ENCODE data around the gene ENTR1.

Gene ENTR1

GRCh38 chr9:136424750-136425362, 14.4 kb upstream of the ENTR1 start:
- Histone ChIP-seq H3K36me3 (replicated peaks) (peaks cover 59% of the 10 kb centered on the region), H3K27ac (no peak overlapping the region), H3K27me3 (replicated peaks) (no peaks in the 10 kb centered on the region), H3K4me3 (ENCODE audit: low read depth, low read length) (no peak overlapping the region)
- in situ Hi-C loops (cut with HindIII; ENCODE audit: low pct_ligation_motif_present, low sequenced_read_pairs), result no loop called here
- DNase-seq, result no peak
- TF ChIP-seq CTCF (IDR thresholded peaks at IDR 0.05; ENCODE audit: low read depth, low read length, missing control alignments), result no peak

GRCh38 chr9:136423432-136424146, 13.2 kb upstream of the ENTR1 start:
- peaks cover 62% of the 10 kb centered on the region for H3K36me3 ChIP-seq (replicated peaks)
- DNase-seq, result no peak
- no peaks in the 10 kb centered on the region for H3K27me3 ChIP-seq (replicated peaks)
- in situ Hi-C loops (cut with HindIII; ENCODE audit: low pct_ligation_motif_present, low sequenced_read_pairs), result no loop called here
- no peak for TF ChIP-seq CTCF (IDR thresholded peaks at IDR 0.05; ENCODE audit: low read depth, low read length, missing control alignments)
- H3K4me3 ChIP-seq (ENCODE audit: low read depth, low read length), result no peak overlapping the region
- H3K27ac ChIP-seq, result no peak overlapping the region

GRCh38 chr9:136422876-136423275, 12.5 kb upstream of the ENTR1 start:
- H3K36me3 ChIP-seq (replicated peaks), result peaks cover 66% of the 10 kb centered on the region
- in situ Hi-C loops (cut with HindIII; ENCODE audit: low pct_ligation_motif_present, low sequenced_read_pairs), result no loop called here
- H3K4me3 ChIP-seq (ENCODE audit: low read depth, low read length), result no peak overlapping the region
- no peak overlapping the region for H3K27ac ChIP-seq
- no peak for DNase-seq
- H3K27me3 ChIP-seq (replicated peaks), result no peaks in the 10 kb centered on the region
- no peak for TF ChIP-seq CTCF (IDR thresholded peaks at IDR 0.05; ENCODE audit: low read depth, low read length, missing control alignments)

- no peak for DNase-seq
- Histone ChIP-seq H3K27ac (no peak overlapping the region), H3K36me3 (replicated peaks) (peaks cover 75% of the 10 kb centered on the region), H3K27me3 (replicated peaks) (no peaks in the 10 kb centered on the region), H3K4me3 (ENCODE audit: low read depth, low read length) (no peak overlapping the region)
- in situ Hi-C loops (cut with HindIII; ENCODE audit: low pct_ligation_motif_present, low sequenced_read_pairs), result no loop called here
- no peak for TF ChIP-seq CTCF (IDR thresholded peaks at IDR 0.05; ENCODE audit: low read depth, low read length, missing control alignments)
Observed at GRCh38 chr9:136421791-136422190, 11.4 kb upstream of the ENTR1 start.

DNA sequence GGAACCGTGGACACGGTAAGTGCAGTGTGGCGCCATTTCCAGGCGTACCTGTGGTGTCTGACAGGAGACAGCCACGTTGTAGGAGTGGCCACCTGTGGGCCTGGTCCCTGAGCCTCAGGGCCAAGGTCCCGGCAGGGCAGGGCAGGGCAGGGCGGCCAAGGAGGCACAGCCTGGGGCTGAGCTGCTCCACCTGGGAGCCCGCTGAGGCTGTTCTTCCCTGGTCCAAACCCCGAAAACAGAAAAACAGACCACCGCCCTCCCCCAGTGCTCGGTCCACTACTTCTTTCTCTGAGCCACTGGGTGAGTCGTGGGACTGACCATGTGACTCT, 8.6 kb upstream of the ENTR1 start:
- Histone ChIP-seq H3K27me3 (replicated peaks) (no peaks in the 10 kb centered on the region), H3K27ac (no peak overlapping the region), H3K4me3 (ENCODE audit: low read depth, low read length) (no peak overlapping the region), H3K36me3 (replicated peaks) (peaks cover 86% of the 10 kb centered on the region)
- DNase-seq, result no peak
- no peak for TF ChIP-seq CTCF (IDR thresholded peaks at IDR 0.05; ENCODE audit: low read depth, low read length, missing control alignments)
- in situ Hi-C loops (cut with HindIII; ENCODE audit: low pct_ligation_motif_present, low sequenced_read_pairs), result no loop called here

Measured in brain microvascular endothelial cell (primary cell).